GM12892 (cell line): ENCODE results near the gene TAPBP.
"Not testable (repeated sequence)": the region's sequence is repeated elsewhere in the genome, so short reads cannot be mapped to it uniquely, and the experiment has no call there.

Source experiments
- DNase-seq: peaks from one replicate; pipeline ENCODE4 v3.0.0; 2011; ENCODE audit not compliant: insufficient read length
- FAIRE-seq: peaks from 2 replicates; lab custom pipeline; 2011; peaks lifted over from hg19 to GRCh38; lab: Jason Lieb, UNC
- POLR2A ChIP-seq: IDR thresholded peaks from 2 replicates; pipeline ENCODE4 v1.6.1; 2011; ENCODE audit warnings: low read depth, low read length, control low read depth
- POLR2AphosphoS5 ChIP-seq: IDR thresholded peaks from 2 replicates; pipeline ENCODE4 v1.6.1; 2011; ENCODE audit warnings: low read depth, low read length, control low read depth
- TAF1 ChIP-seq: IDR thresholded peaks from 2 replicates; pipeline ENCODE4 v1.6.1; 2011; ENCODE audit warnings: low read depth, mild to moderate bottlenecking, control low read depth, low read length, borderline replicate concordance

Gene TAPBP

DNA sequence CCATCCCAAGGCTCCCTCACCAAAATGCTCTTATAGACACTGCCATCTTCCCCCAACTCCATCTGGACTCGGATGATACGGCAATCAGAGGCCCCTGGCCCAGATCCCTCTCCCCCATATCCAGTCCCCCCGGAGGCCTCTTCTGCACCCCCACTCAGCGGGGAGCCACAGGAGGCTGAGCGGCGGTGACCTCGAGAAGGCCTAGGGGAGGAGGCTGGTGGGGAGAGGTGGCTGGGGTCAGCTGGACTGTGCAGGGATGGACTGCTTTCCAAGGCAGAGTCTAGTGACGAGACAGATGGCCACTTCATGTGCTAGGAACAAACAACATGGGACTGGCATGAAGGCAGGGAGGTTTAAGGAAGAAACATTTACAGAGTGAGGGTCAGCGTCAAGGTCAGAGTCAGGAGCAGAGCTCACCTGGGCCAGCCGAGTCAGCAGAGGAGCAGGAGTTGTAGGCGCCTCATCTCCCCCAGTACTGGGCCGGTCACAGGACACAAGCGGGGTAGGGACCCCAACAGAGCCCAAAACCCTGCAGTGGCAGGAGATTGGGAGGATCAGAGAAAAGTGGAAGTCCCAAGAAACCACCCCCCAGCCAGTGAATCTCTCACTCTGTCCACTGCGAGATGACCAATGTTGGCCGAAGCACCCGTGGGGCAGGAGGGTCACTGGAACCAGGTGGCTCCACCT is 20.7 kb downstream of the TAPBP start:
- FAIRE-seq (no peak), DNase-seq (no peak)
- TF ChIP-seq TAF1 (no peak), POLR2AphosphoS5 (no peak), POLR2A (no peak)

DNA sequence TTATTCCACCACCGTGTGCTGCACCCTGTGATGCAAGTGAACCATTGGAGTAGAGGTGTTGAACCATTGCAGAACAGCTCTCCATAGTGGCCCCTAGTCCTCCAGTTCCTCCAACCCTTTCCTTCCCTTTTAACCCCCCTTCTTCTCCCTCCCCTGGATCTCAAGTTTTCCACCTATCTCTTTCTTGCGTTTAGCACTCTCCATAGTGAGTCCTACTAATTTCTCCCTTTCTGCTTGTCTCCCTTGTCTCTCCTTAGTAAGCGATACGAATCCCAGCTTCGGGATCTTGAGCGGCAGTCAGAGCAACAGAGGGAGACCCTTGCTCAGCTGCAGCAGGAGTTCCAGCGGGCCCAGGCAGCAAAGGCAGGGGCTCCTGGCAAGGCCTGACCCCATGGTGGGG is 23.4 kb downstream of the TAPBP start:
- TF ChIP-seq TAF1 (no peak), POLR2A (no peak), POLR2AphosphoS5 (no peak)
- no peak for DNase-seq
- FAIRE-seq: no peak

DNA sequence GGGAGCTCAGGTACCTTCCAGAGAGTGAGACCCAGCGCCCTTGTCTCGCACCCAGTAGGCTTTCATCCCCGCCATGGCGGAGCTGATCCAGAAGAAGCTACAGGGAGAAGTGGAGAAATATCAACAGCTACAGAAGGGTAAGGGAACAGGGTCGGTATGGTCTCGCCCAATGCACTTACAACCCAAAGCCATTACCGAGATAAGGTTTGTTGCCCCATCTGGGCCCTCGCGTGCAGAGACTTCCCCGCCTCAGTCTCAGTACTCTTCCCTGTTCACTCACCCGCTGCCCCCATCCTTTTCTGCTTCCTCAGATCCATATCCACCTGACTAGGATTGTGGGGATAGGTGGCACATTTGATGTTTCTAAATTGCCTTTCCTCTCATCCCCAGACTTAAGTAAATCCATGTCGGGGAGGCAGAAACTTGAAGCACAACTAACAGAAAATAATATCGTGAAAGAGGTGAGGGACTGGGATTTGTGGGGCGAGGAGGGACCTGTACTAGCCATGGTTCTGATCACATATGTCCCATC is 24.0 kb downstream of the TAPBP start:
- FAIRE-seq (peak; percentile 42), DNase-seq (no peak)
- TF ChIP-seq POLR2AphosphoS5: no peak
- no peak for TF ChIP-seq TAF1
- no peak; the same call in 1 of the 2 replicates for TF ChIP-seq POLR2A

DNA sequence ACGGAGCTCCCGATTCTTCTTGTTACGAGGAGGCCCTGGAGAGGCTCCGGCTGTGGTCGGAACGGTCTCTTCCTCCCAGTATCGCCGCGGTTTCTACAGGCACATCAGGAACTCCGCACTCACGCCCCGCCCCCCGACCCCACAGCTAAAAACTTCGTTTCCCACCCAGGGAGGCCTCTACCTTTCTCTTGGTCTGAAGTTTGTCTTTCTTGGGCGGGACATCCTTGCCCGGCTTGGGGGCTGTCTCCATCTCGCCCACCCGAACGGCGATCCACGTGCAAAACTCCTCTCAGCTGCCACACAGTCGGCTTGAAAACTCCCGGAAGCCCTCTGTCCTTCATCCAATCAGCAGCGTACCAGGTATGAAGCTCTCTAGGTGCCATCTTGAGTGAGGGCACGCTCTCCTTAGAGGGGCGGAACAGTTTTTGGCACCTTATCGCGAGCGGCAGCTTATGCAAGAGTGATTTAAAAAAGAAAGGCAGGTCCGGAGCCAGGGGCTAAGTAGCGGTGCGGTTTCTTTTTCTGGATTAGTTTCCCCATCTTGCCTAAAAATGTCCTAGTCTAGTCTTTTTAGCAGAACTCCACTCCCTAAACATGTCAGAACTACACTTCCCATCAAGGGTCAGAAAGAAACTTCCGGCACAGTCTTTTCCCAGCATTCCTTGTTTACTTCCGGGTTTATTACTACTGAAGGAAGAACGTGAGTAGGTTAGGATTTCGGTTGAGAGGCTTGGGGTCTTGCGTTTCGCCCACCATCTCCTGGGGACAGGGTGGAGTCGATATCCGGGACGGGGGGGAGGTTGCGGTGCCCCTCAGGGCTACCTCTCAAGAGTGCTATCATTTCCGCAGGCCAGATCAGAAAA is 24.7 kb downstream of the TAPBP start, which contains the start of the genes PFDN6 and WDR46:
Gene PFDN6 (plus strand): TSS at position 681 of the 863 bp plus-strand sequence. CDS start 256 bp downstream, outside the sequence.
Gene WDR46 (minus strand): TSS at position 319 of the 863 bp plus-strand sequence. CDS start 69 bp downstream, at position 250.
- peak; percentile 71 for TF ChIP-seq POLR2AphosphoS5
- TF ChIP-seq TAF1: peak; percentile 66; the same call in 1 of the 2 replicates
- peak; percentile 73; the same call in 1 of the 2 replicates for TF ChIP-seq POLR2A
- peak; percentile 92 for FAIRE-seq
- peak; percentile 95 for DNase-seq

DNA sequence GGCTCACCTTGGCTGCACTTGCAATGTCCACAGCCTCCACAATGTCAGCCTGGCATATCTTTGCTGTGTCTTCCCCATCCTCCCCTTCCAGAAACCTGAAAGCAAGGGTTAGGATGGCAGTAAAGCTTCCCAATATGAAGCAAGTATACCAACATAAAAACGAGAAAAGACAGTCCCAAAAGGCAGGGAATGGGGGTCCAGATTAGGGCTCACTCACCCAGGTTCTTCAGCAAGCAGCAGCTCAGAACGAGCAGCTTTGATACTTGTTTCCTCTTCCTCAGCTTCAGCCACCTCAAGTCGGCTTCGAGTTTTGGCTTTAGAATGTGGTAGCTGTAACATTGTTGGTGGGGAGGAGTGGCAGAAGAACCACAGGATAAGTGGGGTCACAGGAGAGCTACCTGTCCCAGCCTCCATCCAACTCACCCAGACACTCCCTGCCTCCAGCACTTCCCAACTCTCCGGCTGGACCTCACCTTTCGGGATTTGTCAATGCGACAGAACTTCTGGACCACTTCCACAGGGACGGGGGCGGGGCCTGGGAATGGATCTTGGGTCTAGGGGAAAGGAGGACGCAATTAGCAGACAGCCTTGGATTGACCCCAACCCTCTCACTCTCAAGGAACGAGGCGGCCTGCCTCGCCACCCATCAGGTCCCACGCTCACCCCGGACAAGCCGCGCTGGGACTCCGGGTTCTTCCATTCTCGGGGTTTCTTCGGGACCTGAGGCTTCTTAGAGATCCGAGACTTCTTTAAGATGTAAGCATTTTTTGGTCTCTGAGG is 25.5 kb downstream of the TAPBP start:
- FAIRE-seq (no peak), DNase-seq (no peak)
- TF ChIP-seq POLR2A (no peak), TAF1 (no peak), POLR2AphosphoS5 (no peak)

DNA sequence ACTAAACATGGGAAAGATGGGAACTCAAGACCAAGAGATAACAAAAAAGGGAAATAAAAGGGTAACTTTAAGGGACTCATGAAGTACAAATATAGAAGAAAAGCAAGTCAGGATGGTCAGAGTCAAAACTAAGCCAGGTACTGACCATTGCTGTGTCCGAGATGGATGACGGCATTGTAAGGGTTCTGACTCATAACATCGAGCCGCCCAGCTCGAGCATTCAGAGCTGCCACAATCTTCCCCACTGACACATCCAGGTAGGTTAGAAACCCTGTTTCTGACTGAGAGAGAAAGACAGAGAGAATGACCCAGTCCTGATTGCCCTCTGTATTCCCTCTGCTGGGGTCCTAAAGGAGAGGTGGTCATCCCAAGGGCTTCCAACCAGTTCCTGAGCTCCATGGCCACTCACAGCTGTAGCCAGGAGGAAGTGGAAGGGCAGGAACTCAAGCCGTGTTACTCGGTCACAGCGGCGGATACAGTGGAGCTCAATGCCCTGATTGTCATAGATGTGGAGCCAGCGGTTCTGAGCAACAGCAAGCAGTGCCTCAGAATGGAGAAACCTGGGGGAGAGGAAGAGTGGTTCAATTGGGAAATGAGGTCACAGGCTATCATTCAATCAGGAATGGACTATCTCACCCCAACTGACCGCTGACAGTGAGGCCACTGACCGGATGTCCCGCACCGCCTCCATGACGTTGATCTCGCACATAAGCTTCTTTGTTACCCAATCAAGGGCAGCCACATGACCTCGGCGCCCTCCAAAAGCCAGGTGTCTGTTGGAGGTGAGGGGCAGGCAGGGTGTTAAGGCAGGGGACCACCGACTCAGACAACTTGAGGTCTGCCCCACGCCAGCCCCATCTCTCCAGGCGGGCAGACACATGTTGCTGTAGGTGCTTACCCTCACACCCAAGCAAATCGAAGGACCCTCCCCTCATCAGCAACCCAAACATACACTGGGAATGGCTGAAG is 26.6 kb downstream of the TAPBP start:
- FAIRE-seq: no peak
- TF ChIP-seq POLR2A: no peak
- no peak for TF ChIP-seq POLR2AphosphoS5

DNA sequence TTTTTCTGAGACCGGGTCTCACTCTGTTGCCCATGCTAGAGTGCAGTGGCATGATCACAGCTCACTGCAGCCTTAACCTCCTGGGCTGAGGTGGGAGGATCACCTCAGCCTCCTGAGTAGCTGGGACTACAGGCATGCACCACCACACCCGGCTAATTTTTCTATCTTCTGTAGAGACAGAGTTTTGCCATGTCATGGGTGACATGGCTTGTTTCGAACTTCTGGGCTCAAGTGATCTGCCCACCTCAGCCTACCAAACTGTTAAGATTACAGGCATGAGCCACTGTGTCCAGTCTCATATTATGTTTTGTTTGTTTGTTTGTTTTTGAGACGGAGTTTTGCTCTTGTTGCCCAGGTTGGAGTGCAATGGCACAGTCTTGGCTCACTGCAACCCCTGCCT is 28.7 kb downstream of the TAPBP start:
- not testable (repeated sequence) for FAIRE-seq, DNase-seq

More for the DNA sequence above, 26.6 kb downstream of the TAPBP start:
- no peak for DNase-seq

DNA sequence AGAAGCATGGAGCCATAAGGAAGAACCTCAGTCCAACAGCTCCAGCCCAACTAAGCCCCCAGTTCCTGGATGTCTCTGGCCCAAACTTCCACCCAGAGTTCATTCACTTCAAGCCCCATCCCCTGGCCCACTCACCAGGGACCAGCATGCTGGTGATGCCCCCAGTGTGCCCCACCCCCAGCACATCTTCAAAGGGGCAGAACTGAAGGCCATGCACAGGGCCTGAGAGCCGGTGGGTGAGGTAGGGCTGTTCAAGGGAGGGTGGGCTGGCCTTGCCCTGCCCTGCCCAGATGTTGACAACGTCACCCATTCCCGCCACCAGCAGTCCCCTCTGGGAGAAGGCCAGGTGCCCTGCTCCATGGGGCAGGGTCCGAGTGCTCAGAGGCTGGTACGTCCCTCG is 33.3 kb downstream of the TAPBP start:
- FAIRE-seq (no peak), DNase-seq (no peak)
- no peak for TF ChIP-seq POLR2AphosphoS5
- TF ChIP-seq TAF1: no peak
- no peak for TF ChIP-seq POLR2A

DNA sequence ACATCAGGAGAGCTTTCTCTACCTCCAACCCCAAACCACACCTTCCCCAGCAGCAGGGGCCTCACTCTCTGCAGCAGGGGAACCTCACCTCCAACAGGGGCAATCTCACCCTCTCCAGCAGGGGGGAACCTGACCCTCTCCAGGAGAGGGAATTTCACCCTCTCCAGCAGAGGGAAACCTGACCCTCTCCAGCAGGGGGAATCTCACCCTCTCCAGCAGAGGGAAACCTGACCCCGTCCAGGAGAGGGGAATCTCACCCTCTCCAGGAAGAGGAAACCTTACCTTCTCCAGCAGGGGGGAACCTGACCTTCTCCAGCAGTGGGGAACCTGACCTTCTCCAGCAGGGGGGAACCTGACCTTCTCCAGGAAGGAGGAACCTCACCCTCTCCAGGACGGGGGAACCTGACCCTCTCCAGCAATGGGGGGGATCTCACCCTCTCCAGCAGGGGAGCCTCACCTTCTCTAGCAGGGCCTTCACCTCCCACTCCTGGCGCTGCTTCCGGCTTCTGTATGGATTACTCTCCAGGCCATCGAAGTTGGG is 33.8 kb downstream of the TAPBP start:
- DNase-seq (no peak), FAIRE-seq (no peak)
- TF ChIP-seq TAF1 (no peak), POLR2AphosphoS5 (no peak; the same call in 1 of the 2 replicates), POLR2A (no peak)

DNA sequence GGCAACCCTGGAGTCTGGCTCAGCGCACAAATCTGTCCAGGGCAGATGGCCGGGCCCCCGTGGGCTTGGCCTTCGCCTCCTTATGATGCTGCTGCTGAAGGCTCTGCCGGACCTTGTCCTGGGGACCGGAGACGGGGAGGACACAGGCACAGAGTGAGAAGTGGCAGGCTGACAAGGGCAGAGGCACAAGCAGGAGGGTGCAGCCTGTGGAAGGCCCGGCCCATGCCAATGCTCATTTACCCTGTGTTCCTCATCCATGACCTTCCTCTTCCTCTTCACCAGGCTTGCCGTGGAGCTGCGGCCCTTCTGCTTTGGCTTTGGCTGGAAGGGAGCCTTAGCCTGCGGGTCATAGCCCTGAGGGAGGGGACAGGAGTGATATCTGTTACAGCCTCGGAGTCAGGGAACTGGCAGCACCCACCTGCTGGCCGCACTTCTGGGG is 34.6 kb downstream of the TAPBP start:
- DNase-seq (no peak), FAIRE-seq (no peak)
- TF ChIP-seq TAF1 (no peak), POLR2A (peak; percentile 31; the same call in 1 of the 2 replicates), POLR2AphosphoS5 (peak; percentile 39; the same call in 1 of the 2 replicates)
